Ishikawa (cell line): ENCODE data around the gene OR56B1.

Source experiments
- CEBPB ChIP-seq: IDR thresholded peaks from 2 replicates; pipeline ENCODE4 v1.6.1; 2012
- CREB1 ChIP-seq: IDR thresholded peaks from 2 replicates; pipeline ENCODE4 v1.6.1; 2012; ENCODE audit warnings: low read depth
- EGR1 ChIP-seq: IDR thresholded peaks from 2 replicates; pipeline ENCODE4 v1.6.1; 2012
- EP300 ChIP-seq: IDR thresholded peaks from 2 replicates; pipeline ENCODE4 v1.6.1; 2012; ENCODE audit warnings: borderline replicate concordance
- FOXM1 ChIP-seq: IDR thresholded peaks from 2 replicates; pipeline ENCODE4 v1.6.1; 2012; ENCODE audit warnings: low read depth, borderline replicate concordance
- NFIC ChIP-seq: IDR thresholded peaks from 2 replicates; pipeline ENCODE4 v1.6.1; 2012
- RAD21 ChIP-seq: IDR thresholded peaks from 2 replicates; pipeline ENCODE4 v1.6.1; 2012; ENCODE audit warnings: low read depth
- REST ChIP-seq: IDR thresholded peaks from 2 replicates; pipeline ENCODE4 v1.6.1; 2012; ENCODE audit warnings: low read depth, mild to moderate bottlenecking
- TAF1 ChIP-seq: IDR thresholded peaks from 2 replicates; pipeline ENCODE4 v1.6.1; 2012; ENCODE audit warnings: low read depth, mild to moderate bottlenecking
- TCF12 ChIP-seq: IDR thresholded peaks from 2 replicates; pipeline ENCODE4 v1.6.1; 2012; ENCODE audit warnings: low read depth
- TEAD4 ChIP-seq: IDR thresholded peaks from 2 replicates; pipeline ENCODE4 v1.6.1; 2012
- USF1 ChIP-seq: IDR thresholded peaks from 2 replicates; pipeline ENCODE4 v1.6.1; 2012
- YY1 ChIP-seq: IDR thresholded peaks from 2 replicates; pipeline ENCODE4 v1.6.1; 2012; ENCODE audit warnings: low read depth
- ZBTB7A ChIP-seq: IDR thresholded peaks from 2 replicates; pipeline ENCODE4 v1.6.1; 2012; ENCODE audit warnings: low read depth
- TF ChIP-seq, protein P1 (sequence below): IDR thresholded peaks from 2 replicates; pipeline ENCODE4 v1.6.1; 2012

OR56B1 gene

GRCh38 chr11:5691964-5692361 lies 44.3 kb upstream of the OR56B1 start:
- TF ChIP-seq TCF12 = no peak
- TF ChIP-seq EGR1 = no peak
- no peak for TF ChIP-seq RAD21
- TF ChIP-seq, protein P1, sequence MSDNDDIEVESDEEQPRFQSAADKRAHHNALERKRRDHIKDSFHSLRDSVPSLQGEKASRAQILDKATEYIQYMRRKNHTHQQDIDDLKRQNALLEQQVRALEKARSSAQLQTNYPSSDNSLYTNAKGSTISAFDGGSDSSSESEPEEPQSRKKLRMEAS = no peak
- TF ChIP-seq YY1 = no peak
- TF ChIP-seq USF1 = no peak
- no peak for TF ChIP-seq CEBPB
- no peak for TF ChIP-seq ZBTB7A
- no peak for TF ChIP-seq CREB1

GRCh38 chr11:5694642-5695041 lies 41.6 kb upstream of the OR56B1 start:
- TF ChIP-seq TAF1 (no peak), EP300 (no peak), TCF12 (no peak), TEAD4 (no peak), RAD21 (no peak), ZBTB7A (no peak), FOXM1 (no peak), EGR1 (no peak), REST (no peak), USF1 (no peak), NFIC (no peak)
- TF ChIP-seq, protein P1 = no peak

- TF ChIP-seq TEAD4 (no peak), ZBTB7A (no peak), NFIC (no peak), EP300 (no peak), EGR1 (no peak), USF1 (no peak), CREB1 (no peak), YY1 (no peak), RAD21 (no peak), TCF12 (no peak), REST (no peak), TAF1 (no peak), FOXM1 (no peak), CEBPB (no peak)
- TF ChIP-seq, protein P1 = no peak
Measured at GRCh38 chr11:5695580-5695979, 40.7 kb upstream of the OR56B1 start.

- TF ChIP-seq NFIC (no peak), TCF12 (no peak), USF1 (no peak), TEAD4 (no peak), CEBPB (no peak), RAD21 (no peak), REST (no peak), CREB1 (no peak), TAF1 (no peak), FOXM1 (no peak), ZBTB7A (no peak)
- TF ChIP-seq, protein P1 = no peak
Measured at GRCh38 chr11:5696210-5696609, 40.0 kb upstream of the OR56B1 start.
